Epithelial cell of proximal tubule (primary cell): ENCODE results near the gene DSC1. TPM values are rescaled to one million over a fixed set of nuclear protein-coding genes. Genes with fewer than 3 reads are reported as not detected.
"Not testable (repeated sequence)": the region's sequence is repeated elsewhere in the genome, so short reads cannot be mapped to it uniquely, and the experiment has no call there.

ENCODE experiments used
- DNase-seq: peaks from one replicate; pipeline ENCODE4 v3.0.0-alpha.2; 2011; ENCODE audit warnings: low read depth
- H3K4me3 ChIP-seq: 2 replicates; pipeline ENCODE4 v1.5.1; 2011; ENCODE audit warnings: low read depth, mild to moderate bottlenecking, low read length
- total RNA-seq: library from RNA; depleted of rRNA; stranded (reverse); fragments of >200 nt; gene quantifications from 2 replicates; pipeline ENCODE4 v1.2.3, GENCODE V29; 2015
- TF ChIP-seq, protein P1 (sequence below): conservative IDR thresholded peaks from 2 replicates; pipeline ENCODE4 v1.5.1; 2012; ENCODE audit warnings: low read depth, mild to moderate bottlenecking, low read length

The DSC1 gene
- total RNA-seq, 1 donor from 2014 or later = not detected

DNA sequence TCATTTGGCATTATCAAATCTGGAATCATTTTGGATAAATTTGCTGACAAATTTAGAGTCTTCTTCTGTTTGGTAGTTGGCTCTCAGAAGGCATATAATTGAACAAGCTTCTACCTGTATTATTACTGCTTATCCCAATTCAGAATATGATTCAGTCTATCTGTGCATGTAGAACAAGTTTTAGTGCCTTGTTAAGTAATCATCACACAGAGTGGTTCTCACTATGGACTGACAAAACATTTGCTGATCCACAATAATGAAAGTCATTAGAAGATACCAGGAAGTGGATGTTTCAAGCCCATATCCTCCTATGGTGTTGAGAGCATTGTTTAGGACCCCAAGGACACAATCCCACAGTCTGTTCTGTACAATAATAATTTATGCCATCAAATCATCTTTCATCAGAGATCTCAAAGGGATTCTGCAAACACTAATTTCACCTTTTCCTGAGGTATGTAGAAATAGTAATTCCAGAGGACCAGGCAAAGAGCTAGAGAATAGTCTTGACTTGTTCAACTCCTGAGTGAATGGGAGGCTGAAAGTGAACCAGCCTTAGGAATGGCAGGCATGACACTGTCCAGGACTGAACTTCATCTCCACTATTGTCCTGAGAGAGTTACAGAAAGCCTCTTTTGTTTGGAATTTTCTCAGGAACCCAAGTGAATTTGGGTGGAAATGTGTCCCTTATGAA is 29.6 kb upstream of the DSC1 start:
- no peak for DNase-seq
- TF ChIP-seq, protein P1, sequence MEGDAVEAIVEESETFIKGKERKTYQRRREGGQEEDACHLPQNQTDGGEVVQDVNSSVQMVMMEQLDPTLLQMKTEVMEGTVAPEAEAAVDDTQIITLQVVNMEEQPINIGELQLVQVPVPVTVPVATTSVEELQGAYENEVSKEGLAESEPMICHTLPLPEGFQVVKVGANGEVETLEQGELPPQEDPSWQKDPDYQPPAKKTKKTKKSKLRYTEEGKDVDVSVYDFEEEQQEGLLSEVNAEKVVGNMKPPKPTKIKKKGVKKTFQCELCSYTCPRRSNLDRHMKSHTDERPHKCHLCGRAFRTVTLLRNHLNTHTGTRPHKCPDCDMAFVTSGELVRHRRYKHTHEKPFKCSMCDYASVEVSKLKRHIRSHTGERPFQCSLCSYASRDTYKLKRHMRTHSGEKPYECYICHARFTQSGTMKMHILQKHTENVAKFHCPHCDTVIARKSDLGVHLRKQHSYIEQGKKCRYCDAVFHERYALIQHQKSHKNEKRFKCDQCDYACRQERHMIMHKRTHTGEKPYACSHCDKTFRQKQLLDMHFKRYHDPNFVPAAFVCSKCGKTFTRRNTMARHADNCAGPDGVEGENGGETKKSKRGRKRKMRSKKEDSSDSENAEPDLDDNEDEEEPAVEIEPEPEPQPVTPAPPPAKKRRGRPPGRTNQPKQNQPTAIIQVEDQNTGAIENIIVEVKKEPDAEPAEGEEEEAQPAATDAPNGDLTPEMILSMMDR = no peak
- no peak overlapping the region for H3K4me3 ChIP-seq

DNA sequence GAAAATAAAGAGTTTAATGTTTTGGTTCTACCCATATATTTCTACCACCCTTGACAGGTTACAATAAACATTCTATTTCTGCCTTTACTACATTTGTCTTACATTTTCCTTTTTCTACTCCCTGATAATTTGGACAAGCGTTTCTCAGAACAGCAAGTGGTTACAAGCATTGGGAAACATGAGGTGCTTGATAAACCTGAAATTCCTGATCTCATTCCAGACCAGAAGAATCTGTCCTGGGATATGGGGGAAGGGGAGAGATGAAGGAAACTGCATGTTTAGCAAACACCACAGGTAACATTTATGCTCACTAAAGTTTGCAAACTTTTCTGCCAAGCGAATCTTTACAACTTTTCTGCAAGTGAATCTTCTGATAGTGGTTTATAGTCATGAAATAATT is 28.3 kb upstream of the DSC1 start:
- no peak overlapping the region for H3K4me3 ChIP-seq
- no peak for DNase-seq
- TF ChIP-seq, protein P1 = no peak

- TF ChIP-seq, protein P1 = no peak
- no peak for DNase-seq
- no peak overlapping the region for H3K4me3 ChIP-seq
Measured at GRCh38 chr18:31189757-31190156, 27.1 kb upstream of the DSC1 start.

DNA sequence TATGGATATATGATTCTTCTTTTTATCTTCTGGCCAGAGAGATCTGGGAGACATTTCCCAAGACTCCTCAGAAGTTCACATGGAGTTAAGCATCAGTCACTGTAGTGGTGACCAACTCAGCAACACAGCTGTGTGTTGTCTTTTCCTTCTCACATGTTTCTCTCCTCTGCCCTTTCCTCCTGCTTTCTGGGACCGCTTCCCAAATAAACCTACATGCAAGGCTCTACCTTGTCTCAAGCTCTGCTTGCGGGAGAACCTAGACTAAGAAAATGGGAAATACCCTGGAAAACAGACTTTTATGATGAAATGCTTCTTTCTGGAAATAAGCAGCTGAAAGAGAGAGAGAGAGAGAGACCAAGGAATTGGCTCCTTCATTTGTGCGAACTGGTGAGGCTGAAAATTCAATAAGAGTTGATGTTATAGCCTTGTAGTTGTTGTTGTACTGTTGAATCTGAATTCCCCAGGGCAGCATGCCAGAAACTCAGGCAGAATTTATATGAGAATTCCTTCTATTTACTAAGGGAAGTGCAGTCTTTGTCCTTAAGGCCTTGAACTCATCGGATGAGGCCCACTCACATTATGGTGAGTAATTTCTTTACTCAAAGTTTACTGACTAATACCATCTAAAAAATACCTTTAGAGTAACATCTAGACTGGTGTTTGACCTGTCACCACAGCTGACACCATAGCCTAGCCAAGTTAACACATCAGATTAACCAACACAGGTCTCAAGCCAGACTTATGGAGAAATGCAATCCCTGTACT is 22.7 kb upstream of the DSC1 start:
- DNase-seq = no peak
- TF ChIP-seq, protein P1 = no peak
- no peak overlapping the region for H3K4me3 ChIP-seq

DNA sequence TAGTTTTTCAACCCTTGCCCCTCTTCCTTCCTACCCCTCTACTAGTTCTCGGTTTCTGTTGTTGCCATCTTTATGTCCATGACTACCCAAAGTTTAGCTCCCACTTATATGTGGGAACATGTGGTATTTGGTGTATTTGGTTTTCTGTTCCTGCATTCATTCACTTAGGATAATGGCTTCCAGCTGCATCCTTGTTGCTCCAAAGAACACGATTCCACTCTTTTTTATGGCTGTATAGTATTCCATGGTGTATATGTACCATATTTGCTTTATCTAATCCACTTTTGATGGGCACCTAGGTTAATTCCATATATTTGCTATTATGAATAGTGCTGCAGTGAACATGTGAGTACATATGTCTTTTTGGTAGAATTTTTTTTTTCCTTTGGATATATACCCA is 20.6 kb upstream of the DSC1 start:
- DNase-seq = no peak
- H3K4me3 ChIP-seq = no peak overlapping the region
- TF ChIP-seq, protein P1 = no peak

- not testable (repeated sequence) for H3K4me3 ChIP-seq, DNase-seq
Measured at GRCh38 chr18:31177369-31177768, 14.7 kb upstream of the DSC1 start.

DNA sequence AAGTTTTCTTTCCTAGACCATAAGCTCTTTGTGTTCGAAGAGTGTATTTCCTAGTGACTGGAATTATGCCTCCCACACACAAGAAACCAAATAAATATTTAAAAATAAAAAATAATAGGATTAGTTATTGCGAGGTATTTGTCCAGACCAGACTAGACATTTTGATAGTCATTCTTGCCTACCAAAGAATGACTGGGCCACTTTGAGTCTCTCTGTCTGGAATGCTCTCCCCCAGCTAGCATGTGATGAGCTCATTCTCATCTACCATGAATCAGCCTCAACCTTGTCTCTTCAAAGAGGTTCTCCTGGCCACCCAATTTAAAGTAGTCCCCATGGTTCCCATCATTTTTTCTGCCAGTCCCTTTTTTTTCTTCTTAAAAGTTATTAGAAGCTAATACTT is 13.9 kb upstream of the DSC1 start:
- TF ChIP-seq, protein P1 = no peak
- no peak overlapping the region for H3K4me3 ChIP-seq
- DNase-seq = no peak
